GM12878 (cell line): Measurements from ENCODE around the gene DLGAP3. TPM values are rescaled to one million over a fixed set of nuclear protein-coding genes. Genes with fewer than 3 reads are reported as not detected.

Experiments used
- ATAC-seq: fragments of 200-7000 bp; cut with Tn5 transposase; 3 replicates; pipeline ENCODE4 v1.9.1; 2020; ENCODE audit warnings: mild to moderate bottlenecking, moderate library complexity
- BruUV-seq: library from RNA; stranded (reverse); fragments of 400-500 nt; replicated peaks from 2 replicates; lab custom pipeline; 2021; lab: Mats Ljungman, UMichigan
- CTCF ChIA-PET: fragments of 300-600 bp; sonication (Branson Sonifier 250); formaldehyde crosslinking; extraction: SDS; loops from one replicate; lab custom pipeline; 2021; ENCODE audit warnings: inconsistent platforms; lab: Yijun Ruan, JAX
- POLR2A ChIA-PET: fragments of 350-600 bp; formaldehyde crosslinking; extraction: SDS; loops from one replicate; lab custom pipeline; 2021; ENCODE audit warnings: inconsistent platforms; lab: Charles Lee
- RAD21 ChIA-PET: fragments of 300-600 bp; sonication (Branson Sonifier 250); formaldehyde crosslinking; loops from one replicate; lab custom pipeline; 2023; ENCODE audit warnings: antibody characterized with exemption; ENCODE audit not compliant: unreplicated experiment; lab: Charles Lee
- SMC1A ChIA-PET: fragments of 300-600 bp; sonication (Branson Sonifier 250); formaldehyde crosslinking; loops from one replicate; lab custom pipeline; 2023; ENCODE audit not compliant: unreplicated experiment, uncharacterized antibody; lab: Charles Lee
- DNase-seq: peaks from one replicate; pipeline ENCODE4 v3.0.0-alpha.2; 2011; ENCODE audit warnings: low read depth, low spot score
- FAIRE-seq: peaks from 3 replicates; lab custom pipeline; 2011; peaks lifted over from hg19 to GRCh38; lab: Jason Lieb, UNC
- H2AFZ ChIP-seq: 2 replicates; pipeline ENCODE4 v1.6.0; 2011; ENCODE audit warnings: low read depth, low read length, control low read depth; ENCODE audit not compliant: control insufficient read depth
- H3K27ac ChIP-seq: 2 replicates; pipeline ENCODE4 v1.5.1; 2011; ENCODE audit warnings: control low read depth; ENCODE audit not compliant: control insufficient read depth, insufficient read depth
- H3K27me3 ChIP-seq, 2 experiments: replicated peaks in 1 of 2; 2 replicates each; pipeline versions ENCODE4 v1.6.0 to v1.6.1; 2011; ENCODE audit warnings: low read length in 1 of 2; ENCODE audit not compliant: control insufficient read depth in 2 of 2, insufficient read depth in 2 of 2
- H3K36me3 ChIP-seq, 2 experiments: 2 replicates each; pipeline ENCODE4 v1.5.1; 2011; ENCODE audit warnings: low read length in 1 of 2; ENCODE audit not compliant: control insufficient read depth in 2 of 2, insufficient read depth in 2 of 2
- H3K4me1 ChIP-seq: 2 replicates; pipeline ENCODE4 v1.6.1; 2011; ENCODE audit warnings: mild to moderate bottlenecking, low read length, moderate library complexity, mixed read lengths; ENCODE audit not compliant: control insufficient read depth, insufficient read depth
- H3K4me2 ChIP-seq: 2 replicates; pipeline ENCODE4 v1.6.0; 2011; ENCODE audit warnings: control low read depth; ENCODE audit not compliant: control insufficient read depth, insufficient read depth
- H3K4me3 ChIP-seq: fragments of 200-600 bp; sonication (generic); 2 replicates; pipeline ENCODE4 v1.5.1; 2016
- H3K79me2 ChIP-seq: 2 replicates; pipeline ENCODE4 v1.6.0; 2011; ENCODE audit warnings: low read length; ENCODE audit not compliant: control insufficient read depth, insufficient read depth
- H3K9ac ChIP-seq: 2 replicates; pipeline ENCODE4 v1.8.0; 2011; ENCODE audit warnings: low read length, control low read depth, mixed read lengths; ENCODE audit not compliant: control insufficient read depth, insufficient read depth
- H3K9me3 ChIP-seq: replicated peaks from 3 replicates; pipeline ENCODE4 v1.5.1; 2011; ENCODE audit warnings: mild to moderate bottlenecking, low read length; ENCODE audit not compliant: control insufficient read depth, insufficient read depth
- H4K20me1 ChIP-seq: 2 replicates; pipeline ENCODE4 v1.6.0; 2011; ENCODE audit not compliant: control insufficient read depth, insufficient read depth
- BCL11A ChIP-seq: IDR thresholded peaks from 2 replicates; pipeline ENCODE4 v1.6.1; 2011; ENCODE audit warnings: low read depth, low read length
- CEBPB ChIP-seq, 2 experiments: fragments of 150-350 bp in 1 of 2; IDR thresholded peaks; 2 replicates each; pipeline ENCODE4 v1.6.1; 2012 to 2014; ENCODE audit warnings: low read depth in 2 of 2, low read length in 2 of 2, borderline replicate concordance in 1 of 2, inconsistent platforms in 1 of 2
- CHD1 ChIP-seq: IDR thresholded peaks from 2 replicates; pipeline ENCODE4 v1.6.1; 2012; ENCODE audit warnings: low read depth, low read length, improper control_type of control experiment
- CHD4 ChIP-seq: fragments of 200-600 bp; sonication (generic); IDR thresholded peaks from 2 replicates; pipeline ENCODE4 v1.6.1; 2016; ENCODE audit warnings: mild to moderate bottlenecking
- KDM1A ChIP-seq: fragments of 200-600 bp; sonication (generic); IDR thresholded peaks from 2 replicates; pipeline ENCODE4 v1.6.1; 2016; ENCODE audit warnings: borderline replicate concordance
- MLLT1 ChIP-seq: fragments of 450-650 bp; IDR thresholded peaks from 2 replicates; pipeline ENCODE4 v1.6.1; 2016; ENCODE audit warnings: mild to moderate bottlenecking
- NFYA ChIP-seq: IDR thresholded peaks from 2 replicates; pipeline ENCODE4 v1.6.1; 2011; ENCODE audit warnings: low read depth, mild to moderate bottlenecking, low read length, improper control_type of control experiment, borderline replicate concordance
- RBBP5 ChIP-seq: fragments of 200-600 bp; sonication (generic); conservative IDR thresholded peaks from 2 replicates; pipeline ENCODE4 v1.6.1; 2016
- RELB ChIP-seq: fragments of 450-650 bp; IDR thresholded peaks from 2 replicates; pipeline ENCODE4 v1.6.1; 2017; ENCODE audit warnings: low read depth, mild to moderate bottlenecking, moderate library complexity
- SMAD5 ChIP-seq: IDR thresholded peaks from 2 replicates; pipeline ENCODE4 v1.6.1; 2016; ENCODE audit warnings: antibody characterized with exemption, low read depth
- SMC3 ChIP-seq: IDR thresholded peaks from 2 replicates; pipeline ENCODE4 v1.6.1; 2011; ENCODE audit warnings: low read length, improper control_type of control experiment, borderline replicate concordance
- SUZ12 ChIP-seq: fragments of 200-600 bp; sonication (generic); IDR thresholded peaks from one replicate; pipeline ENCODE4 v1.6.1; 2018; ENCODE audit warnings: antibody characterized with exemption, mild to moderate bottlenecking; ENCODE audit not compliant: unreplicated experiment
- YY1 ChIP-seq: IDR thresholded peaks from 2 replicates; pipeline ENCODE4 v1.6.1; 2011; ENCODE audit warnings: low read depth, mild to moderate bottlenecking, low read length
- ZNF384 ChIP-seq: IDR thresholded peaks from 2 replicates; pipeline ENCODE4 v1.6.1; 2012; ENCODE audit warnings: low read depth, mild to moderate bottlenecking, low read length, improper control_type of control experiment, borderline replicate concordance
- WGBS: methylation state at CpG from one replicate; pipeline ENCODE4 v1.1.6; 2016; ENCODE audit warnings: low lambda C conversion rate; ENCODE audit not compliant: insufficient replicate concordance, insufficient coverage; ENCODE audit errors: missing lambda C conversion rate; 5-methylcytosine and 5-hydroxymethylcytosine counted together
- in situ Hi-C: fragments of 300-500 bp; cut with MboI; formaldehyde crosslinking; loops from 9 replicates; pipeline ENCODE4 v1.14.3; 2018; ENCODE audit warnings: mixed read lengths
- intact Hi-C: fragments of 100-400 bp; cut with micrococcal nuclease; formaldehyde crosslinking; loops from one replicate; pipeline ENCODE4 v1.14.2; 2022; ENCODE audit not compliant: unreplicated experiment
- polyA plus RNA-seq, 11 experiments: library from polyadenylated mRNA; depleted of rRNA in 4 of 11; unstranded in 6 of 11; stranded (reverse) in 5 of 11; fragments of >200 nt; fragmentation: Nextera tagmentation in 4 of 11; fragmentation: Illumina TruSeq in 1 of 11; extraction: Ambion mirVana in 4 of 11; extraction: Trizol in 1 of 11; gene quantifications; 1 replicate in 1 of 11; 2 replicates in 10 of 11; pipeline versions ENCODE4 v1.2.1 to v1.2.3, GENCODE V29; 2011 to 2016; ENCODE audit warnings: inconsistent platforms in 2 of 11, missing spikeins in 2 of 11, low read depth in 1 of 11
- total RNA-seq, 4 experiments: library from RNA; depleted of rRNA in 3 of 4; stranded (reverse); fragments of >200 nt in 3 of 4; fragmentation: Illumina TruSeq in 1 of 4; extraction: Trizol in 1 of 4; gene quantifications; 2 replicates each; pipeline versions ENCODE4 v1.2.1 to v1.2.3, GENCODE V29; 2013 to 2021
- TF ChIP-seq, protein P1 (sequence below): IDR thresholded peaks from 2 replicates; pipeline ENCODE4 v1.6.1; 2012; ENCODE audit warnings: improper control_type of control experiment, low read depth, low read length; ENCODE audit not compliant: insufficient replicate concordance

The DLGAP3 gene
- total and polyA plus RNA-seq, 10 of the 15 experiments (the other 5 are each of a cell fraction or from before 2014, with no cell fraction given) = 0.03 to 0.15 (median 0.08) TPM; not detected in 4

GRCh38 chr1:34917017-34917416, 12.4 kb downstream of the DLGAP3 start:
- Histone ChIP-seq H2AFZ (no peak overlapping the region), H3K4me2 (no peak overlapping the region), H3K9me3 (no peaks in the 10 kb centered on the region), H3K36me3 (no peaks in the 10 kb centered on the region), H3K79me2 (no peaks in the 10 kb centered on the region), H3K27ac (no peak overlapping the region), H4K20me1 (no peaks in the 10 kb centered on the region), H3K9ac (no peak overlapping the region), H3K27me3 (no peaks in the 10 kb centered on the region; a peak in 2 of 4 replicates), H3K4me1 (peaks cover 14% of the 10 kb centered on the region), H3K4me3 (no peak overlapping the region)
- CTCF ChIA-PET = no interaction called here
- FAIRE-seq (no peak), DNase-seq (no peak), ATAC-seq (no peak)
- RAD21 ChIA-PET = no interaction called here
- 81% methylated on average over 5 of the region's 6 CpGs for WGBS
- no TSS peak for BruUV-seq
- SMC1A ChIA-PET = no interaction called here
- intact Hi-C loops (no loop called here), in situ Hi-C loops (no loop called here)
- TF ChIP-seq SMC3 (no peak), YY1 (no peak), NFYA (no peak), CHD1 (no peak), KDM1A (no peak), RELB (no peak), CEBPB (IDR thresholded peaks at IDR 0.05; ENCODE audit: borderline replicate concordance in 1 of 2, low read depth in 2 of 2, low read length in 2 of 2) (no peak), RBBP5 (no peak), ZNF384 (no peak), MLLT1 (no peak), BCL11A (no peak), SUZ12 (no peak), SMAD5 (no peak), CHD4 (no peak)
- TF ChIP-seq, protein P1, sequence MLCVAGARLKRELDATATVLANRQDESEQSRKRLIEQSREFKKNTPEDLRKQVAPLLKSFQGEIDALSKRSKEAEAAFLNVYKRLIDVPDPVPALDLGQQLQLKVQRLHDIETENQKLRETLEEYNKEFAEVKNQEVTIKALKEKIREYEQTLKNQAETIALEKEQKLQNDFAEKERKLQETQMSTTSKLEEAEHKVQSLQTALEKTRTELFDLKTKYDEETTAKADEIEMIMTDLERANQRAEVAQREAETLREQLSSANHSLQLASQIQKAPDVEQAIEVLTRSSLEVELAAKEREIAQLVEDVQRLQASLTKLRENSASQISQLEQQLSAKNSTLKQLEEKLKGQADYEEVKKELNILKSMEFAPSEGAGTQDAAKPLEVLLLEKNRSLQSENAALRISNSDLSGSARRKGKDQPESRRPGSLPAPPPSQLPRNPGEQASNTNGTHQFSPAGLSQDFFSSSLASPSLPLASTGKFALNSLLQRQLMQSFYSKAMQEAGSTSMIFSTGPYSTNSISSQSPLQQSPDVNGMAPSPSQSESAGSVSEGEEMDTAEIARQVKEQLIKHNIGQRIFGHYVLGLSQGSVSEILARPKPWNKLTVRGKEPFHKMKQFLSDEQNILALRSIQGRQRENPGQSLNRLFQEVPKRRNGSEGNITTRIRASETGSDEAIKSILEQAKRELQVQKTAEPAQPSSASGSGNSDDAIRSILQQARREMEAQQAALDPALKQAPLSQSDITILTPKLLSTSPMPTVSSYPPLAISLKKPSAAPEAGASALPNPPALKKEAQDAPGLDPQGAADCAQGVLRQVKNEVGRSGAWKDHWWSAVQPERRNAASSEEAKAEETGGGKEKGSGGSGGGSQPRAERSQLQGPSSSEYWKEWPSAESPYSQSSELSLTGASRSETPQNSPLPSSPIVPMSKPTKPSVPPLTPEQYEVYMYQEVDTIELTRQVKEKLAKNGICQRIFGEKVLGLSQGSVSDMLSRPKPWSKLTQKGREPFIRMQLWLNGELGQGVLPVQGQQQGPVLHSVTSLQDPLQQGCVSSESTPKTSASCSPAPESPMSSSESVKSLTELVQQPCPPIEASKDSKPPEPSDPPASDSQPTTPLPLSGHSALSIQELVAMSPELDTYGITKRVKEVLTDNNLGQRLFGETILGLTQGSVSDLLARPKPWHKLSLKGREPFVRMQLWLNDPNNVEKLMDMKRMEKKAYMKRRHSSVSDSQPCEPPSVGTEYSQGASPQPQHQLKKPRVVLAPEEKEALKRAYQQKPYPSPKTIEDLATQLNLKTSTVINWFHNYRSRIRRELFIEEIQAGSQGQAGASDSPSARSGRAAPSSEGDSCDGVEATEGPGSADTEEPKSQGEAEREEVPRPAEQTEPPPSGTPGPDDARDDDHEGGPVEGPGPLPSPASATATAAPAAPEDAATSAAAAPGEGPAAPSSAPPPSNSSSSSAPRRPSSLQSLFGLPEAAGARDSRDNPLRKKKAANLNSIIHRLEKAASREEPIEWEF = no peak
- POLR2A ChIA-PET = no interaction called here
